ENCODE data around the gene GBA2.

DNA sequence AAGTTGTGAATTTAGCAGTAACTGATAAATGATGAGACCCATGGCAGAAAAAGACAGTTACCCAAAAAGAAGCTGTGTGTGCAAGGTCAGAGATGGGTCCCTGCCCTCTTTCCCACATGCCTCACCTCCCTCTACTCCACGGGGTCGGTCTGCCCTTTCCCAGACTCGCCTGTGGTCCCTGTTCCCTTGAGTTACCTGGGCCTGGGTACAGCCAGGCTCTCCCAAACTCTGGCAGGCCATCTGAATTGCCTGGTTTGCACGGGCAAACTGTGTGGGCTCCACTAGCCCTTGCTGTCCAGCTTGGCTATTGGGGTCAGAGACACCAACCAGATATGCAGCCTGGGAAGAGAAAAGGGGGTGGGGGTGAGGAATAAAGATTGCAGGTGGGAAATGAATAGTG, 40.9 kb downstream of the GBA2 start:
- TF ChIP-seq, protein P1, sequence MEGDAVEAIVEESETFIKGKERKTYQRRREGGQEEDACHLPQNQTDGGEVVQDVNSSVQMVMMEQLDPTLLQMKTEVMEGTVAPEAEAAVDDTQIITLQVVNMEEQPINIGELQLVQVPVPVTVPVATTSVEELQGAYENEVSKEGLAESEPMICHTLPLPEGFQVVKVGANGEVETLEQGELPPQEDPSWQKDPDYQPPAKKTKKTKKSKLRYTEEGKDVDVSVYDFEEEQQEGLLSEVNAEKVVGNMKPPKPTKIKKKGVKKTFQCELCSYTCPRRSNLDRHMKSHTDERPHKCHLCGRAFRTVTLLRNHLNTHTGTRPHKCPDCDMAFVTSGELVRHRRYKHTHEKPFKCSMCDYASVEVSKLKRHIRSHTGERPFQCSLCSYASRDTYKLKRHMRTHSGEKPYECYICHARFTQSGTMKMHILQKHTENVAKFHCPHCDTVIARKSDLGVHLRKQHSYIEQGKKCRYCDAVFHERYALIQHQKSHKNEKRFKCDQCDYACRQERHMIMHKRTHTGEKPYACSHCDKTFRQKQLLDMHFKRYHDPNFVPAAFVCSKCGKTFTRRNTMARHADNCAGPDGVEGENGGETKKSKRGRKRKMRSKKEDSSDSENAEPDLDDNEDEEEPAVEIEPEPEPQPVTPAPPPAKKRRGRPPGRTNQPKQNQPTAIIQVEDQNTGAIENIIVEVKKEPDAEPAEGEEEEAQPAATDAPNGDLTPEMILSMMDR (IDR thresholded peaks at IDR 0.05) = no peak
- no peak for TF ChIP-seq POLR2A (IDR thresholded peaks at IDR 0.05)

All from right lobe of liver (tissue), 4 donors.